Neural cell (in vitro differentiated cells): ENCODE measurements around the gene ABCG5.

Experiments
- EP300 ChIP-seq: fragments of 450-650 bp; conservative IDR thresholded peaks from 2 replicates; pipeline ENCODE4 v1.6.1; 2014; ENCODE audit warnings: antibody characterized with exemption, mild to moderate bottlenecking, moderate library complexity; ENCODE audit not compliant: poor library complexity, severe bottlenecking
- EZH2 ChIP-seq: fragments of 200-600, 300-800 bp; shearing (Covaris generic), sonication (generic); IDR thresholded peaks from 2 replicates; pipeline ENCODE4 v1.6.1; 2014; ENCODE audit warnings: antibody characterized with exemption, low read length, borderline replicate concordance, mild to moderate bottlenecking; ENCODE audit not compliant: insufficient read depth, poor library complexity, severe bottlenecking
- MXI1 ChIP-seq: fragments of 450-650 bp; conservative IDR thresholded peaks from 2 replicates; pipeline ENCODE4 v1.6.1; 2014; ENCODE audit warnings: antibody characterized with exemption, mild to moderate bottlenecking; ENCODE audit not compliant: poor library complexity, severe bottlenecking
- TF ChIP-seq, protein P1 (sequence below): fragments of 450-650 bp; IDR thresholded peaks from 2 replicates; pipeline ENCODE4 v1.5.1; 2014; ENCODE audit warnings: antibody characterized with exemption, mild to moderate bottlenecking, moderate library complexity; ENCODE audit not compliant: poor library complexity, severe bottlenecking

DNA sequence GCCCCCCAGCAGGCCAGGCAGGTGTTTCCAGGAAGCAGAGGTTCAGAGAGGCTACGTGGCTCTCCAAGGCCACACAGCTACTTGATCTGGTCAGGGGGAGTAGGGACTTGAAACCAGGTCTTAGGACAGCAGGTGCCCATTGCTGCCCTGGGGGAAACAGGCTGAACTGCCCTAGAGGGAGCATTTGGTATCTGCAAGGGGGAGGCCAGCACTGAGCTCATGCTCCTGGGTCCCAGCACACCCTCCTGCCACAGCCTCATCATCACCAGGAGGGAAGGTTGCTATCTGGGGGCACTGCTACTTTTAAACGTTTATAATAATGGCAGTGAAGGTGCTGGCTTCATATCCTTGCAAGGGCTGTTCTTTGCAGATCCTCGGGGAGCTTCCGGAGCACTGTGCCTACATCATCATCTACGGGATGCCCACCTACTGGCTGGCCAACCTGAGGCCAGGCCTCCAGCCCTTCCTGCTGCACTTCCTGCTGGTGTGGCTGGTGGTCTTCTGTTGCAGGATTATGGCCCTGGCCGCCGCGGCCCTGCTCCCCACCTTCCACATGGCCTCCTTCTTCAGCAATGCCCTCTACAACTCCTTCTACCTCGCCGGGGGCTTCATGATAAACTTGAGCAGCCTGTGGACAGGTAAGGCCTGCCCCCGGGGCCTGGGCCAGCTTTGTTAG lies 36.3 kb upstream of the ABCG5 start:
- TF ChIP-seq, protein P1, sequence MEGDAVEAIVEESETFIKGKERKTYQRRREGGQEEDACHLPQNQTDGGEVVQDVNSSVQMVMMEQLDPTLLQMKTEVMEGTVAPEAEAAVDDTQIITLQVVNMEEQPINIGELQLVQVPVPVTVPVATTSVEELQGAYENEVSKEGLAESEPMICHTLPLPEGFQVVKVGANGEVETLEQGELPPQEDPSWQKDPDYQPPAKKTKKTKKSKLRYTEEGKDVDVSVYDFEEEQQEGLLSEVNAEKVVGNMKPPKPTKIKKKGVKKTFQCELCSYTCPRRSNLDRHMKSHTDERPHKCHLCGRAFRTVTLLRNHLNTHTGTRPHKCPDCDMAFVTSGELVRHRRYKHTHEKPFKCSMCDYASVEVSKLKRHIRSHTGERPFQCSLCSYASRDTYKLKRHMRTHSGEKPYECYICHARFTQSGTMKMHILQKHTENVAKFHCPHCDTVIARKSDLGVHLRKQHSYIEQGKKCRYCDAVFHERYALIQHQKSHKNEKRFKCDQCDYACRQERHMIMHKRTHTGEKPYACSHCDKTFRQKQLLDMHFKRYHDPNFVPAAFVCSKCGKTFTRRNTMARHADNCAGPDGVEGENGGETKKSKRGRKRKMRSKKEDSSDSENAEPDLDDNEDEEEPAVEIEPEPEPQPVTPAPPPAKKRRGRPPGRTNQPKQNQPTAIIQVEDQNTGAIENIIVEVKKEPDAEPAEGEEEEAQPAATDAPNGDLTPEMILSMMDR = no peak
- no peak for TF ChIP-seq EZH2
- no peak for TF ChIP-seq MXI1
- TF ChIP-seq EP300 = no peak
